H1 (cell line): ENCODE measurements around the gene CNPY2. TPM values are rescaled to one million over a fixed set of nuclear protein-coding genes. Genes with fewer than 3 reads are reported as not detected.

Experiments used
- CBX8 ChIP-seq: fragments of 300-800, 300-1000 bp; sonication (generic); IDR thresholded peaks from 2 replicates; pipeline ENCODE4 v1.7.1; 2016; ENCODE audit warnings: low read depth, low read length, borderline replicate concordance
- CEBPB ChIP-seq: IDR thresholded peaks from 2 replicates; pipeline ENCODE4 v1.6.1; 2012; ENCODE audit warnings: low read depth, low read length
- EGR1 ChIP-seq: IDR thresholded peaks from 2 replicates; pipeline ENCODE4 v1.6.1; 2011; ENCODE audit warnings: low read depth, low read length, borderline replicate concordance
- EZH2 ChIP-seq: fragments of 200-600 bp; sonication (generic); IDR thresholded peaks from 2 replicates; pipeline ENCODE4 v1.7.1; 2012; ENCODE audit warnings: low read depth, mild to moderate bottlenecking, moderate library complexity, low read length, inconsistent platforms; ENCODE audit not compliant: severe bottlenecking
- JUN ChIP-seq: IDR thresholded peaks from 2 replicates; pipeline ENCODE4 v1.6.1; 2011; ENCODE audit warnings: low read depth, mild to moderate bottlenecking, improper control_type of control experiment, low read length
- polyA plus RNA-seq, 7 experiments: library from polyadenylated mRNA; depleted of rRNA in 3 of 7; stranded (reverse) in 5 of 7; unstranded in 2 of 7; fragments of >200 nt in 5 of 7; fragments of 200-250 nt in 2 of 7; gene quantifications; 1 replicate in 5 of 7; 2 replicates in 1 of 7; 4 replicates in 1 of 7; pipeline versions ENCODE4 v1.2.1 to v1.2.3, GENCODE V29; 2011 to 2013; ENCODE audit warnings: missing spikeins in 2 of 7, mixed read lengths in 2 of 7
- total RNA-seq: library from RNA; stranded (reverse); fragmentation: NEBNext Ultra II Directional; extraction: Animal tissue kit (Norgen Biotek cat#: 25700); gene quantifications from 2 replicates; pipeline ENCODE4 v1.2.1, GENCODE V29; 2021

Gene CNPY2
- total and polyA plus RNA-seq, 2 of the 8 experiments (the other 6 are each of a cell fraction or from before 2014, with no cell fraction given) = 203 to 281 TPM

GRCh38 chr12:56359851-56360767, 44.3 kb upstream of the CNPY2 start, which contains the start of gene STAT2 (continued):
- no peak for TF ChIP-seq EZH2
- no peak for TF ChIP-seq JUN
- no peak for TF ChIP-seq EGR1
- no peak for TF ChIP-seq CBX8
- TF ChIP-seq CEBPB = no peak
